NOMO-1 treated with dmso at 0.1 percent for 144 hours (cell line): Measurements from ENCODE around the gene EPB41L4A.
"Not testable (repeated sequence)": the region's sequence is repeated elsewhere in the genome, so short reads cannot be mapped to it uniquely, and the experiment has no call there.

Experiments used
- DNase-seq: peaks from one replicate; lab custom pipeline; 2025; ENCODE audit not compliant: unreplicated experiment; lab: John Stamatoyannopoulos, UW

Gene EPB41L4A

DNA sequence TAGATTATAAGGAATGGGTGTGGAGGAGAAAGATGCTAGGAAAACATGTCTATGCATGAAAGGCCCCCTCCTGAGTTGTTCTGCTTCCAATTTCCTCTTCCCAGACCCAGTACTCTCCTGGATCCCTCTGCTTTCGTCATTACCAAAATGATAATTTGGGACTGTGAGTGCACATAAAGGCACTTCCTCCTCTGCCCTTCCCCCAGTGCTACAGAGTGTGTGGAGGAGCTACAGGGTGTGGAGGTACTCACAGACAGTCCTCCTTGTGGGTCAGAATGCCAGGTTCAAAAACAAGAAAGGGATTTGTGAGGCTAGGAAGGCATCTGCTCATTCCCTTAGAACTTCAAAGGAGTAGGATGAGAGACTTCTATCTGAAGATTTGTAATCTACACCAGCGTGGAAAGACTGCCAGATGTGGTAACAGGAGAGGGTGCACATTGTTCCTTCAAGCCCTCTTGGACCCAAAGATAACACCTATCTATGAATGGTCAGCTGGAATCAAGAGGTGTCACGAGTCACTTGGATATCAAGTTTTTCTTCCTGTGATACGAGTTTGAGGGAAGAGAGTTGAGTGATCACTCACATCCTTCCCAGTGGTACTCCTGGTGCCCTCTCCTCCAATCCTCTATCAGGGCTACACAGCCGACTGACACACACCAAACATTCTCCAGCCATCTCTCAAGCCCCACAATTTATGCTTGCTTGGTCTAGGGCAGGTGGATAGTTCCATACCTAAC lies 201.1 kb downstream of the EPB41L4A start:
- no peak for DNase-seq

- DNase-seq, result no peak
Measured at GRCh38 chr5:112216140-112216539, 202.9 kb downstream of the EPB41L4A start.

DNA sequence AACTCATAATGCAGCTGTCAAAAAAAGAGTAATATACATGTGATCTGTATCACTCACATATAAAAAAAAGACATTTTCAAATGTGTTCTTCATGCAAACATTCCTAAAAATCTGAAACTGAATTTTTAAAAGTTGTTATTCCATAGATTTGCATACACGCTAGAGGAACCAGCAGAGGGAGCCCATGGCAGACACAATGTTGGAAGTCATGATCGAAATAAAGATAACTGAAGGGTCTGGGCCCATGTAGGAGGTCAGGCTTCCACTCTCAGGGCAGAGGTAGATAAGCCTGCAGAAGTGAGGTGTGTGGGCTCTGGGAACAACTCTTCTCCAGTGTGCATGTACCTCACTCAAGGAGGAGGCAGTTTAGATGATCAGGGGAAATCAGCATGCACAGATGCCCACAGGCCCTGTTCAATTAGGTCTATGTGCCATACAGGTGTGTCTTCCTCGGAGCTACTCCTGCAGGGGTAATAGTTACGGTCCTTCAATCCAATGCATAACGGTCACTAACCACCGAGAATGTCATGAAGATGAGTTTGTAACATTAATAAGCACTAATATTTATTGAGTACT lies 208.6 kb downstream of the EPB41L4A start:
- DNase-seq, result no peak

GRCh38 chr5:112208699-112209615 lies 210.1 kb downstream of the EPB41L4A start:
- no peak for DNase-seq

GRCh38 chr5:112208195-112208594 lies 210.9 kb downstream of the EPB41L4A start:
- DNase-seq, result not testable (repeated sequence)

- no peak for DNase-seq
Measured at GRCh38 chr5:112205846-112206245, 213.2 kb downstream of the EPB41L4A start.

DNA sequence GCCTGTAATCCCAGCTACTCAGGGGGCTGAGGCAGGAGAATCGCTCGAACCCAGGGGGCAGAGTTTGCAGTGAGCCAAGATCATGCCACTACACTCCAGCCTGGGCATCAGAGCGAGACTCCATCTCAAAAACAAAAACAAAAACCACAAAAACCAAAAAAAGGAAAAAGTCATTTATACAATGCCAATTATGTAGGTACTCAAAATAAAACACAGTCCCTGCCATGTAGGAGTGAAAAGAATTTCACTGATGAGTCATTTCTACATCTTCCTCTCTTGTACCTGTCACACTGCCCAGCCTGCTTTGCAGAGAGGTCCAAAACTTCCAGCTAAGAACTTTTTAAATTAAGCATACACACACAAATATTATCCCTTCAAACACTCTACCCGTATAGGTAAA lies 215.8 kb downstream of the EPB41L4A start:
- DNase-seq, result no peak

- no peak for DNase-seq
Measured at GRCh38 chr5:112202694-112203093, 216.4 kb downstream of the EPB41L4A start.

- DNase-seq, result no peak
Measured at GRCh38 chr5:112201141-112201540, 217.9 kb downstream of the EPB41L4A start.

GRCh38 chr5:112200131-112200530 lies 218.9 kb downstream of the EPB41L4A start:
- no peak for DNase-seq

DNA sequence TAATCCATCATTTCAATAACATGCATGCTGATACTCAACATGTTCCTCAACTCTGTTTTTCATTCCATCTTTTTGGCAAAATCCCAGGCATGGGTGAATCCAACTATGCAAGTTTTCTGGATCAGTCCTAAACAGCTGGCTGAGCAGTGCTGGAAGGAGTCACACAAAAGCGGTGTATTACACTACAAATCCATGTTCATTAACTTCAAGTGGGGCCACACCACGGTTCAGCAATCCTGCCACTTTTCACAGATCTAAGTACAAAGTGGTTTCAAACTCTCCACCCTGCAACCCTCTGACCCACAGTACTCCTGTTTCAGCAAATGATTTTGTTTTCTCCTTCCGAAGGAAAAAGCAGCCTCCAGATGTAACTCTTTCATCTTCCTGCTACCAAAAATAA lies 222.5 kb downstream of the EPB41L4A start:
- no peak for DNase-seq

- DNase-seq, result no peak
Measured at GRCh38 chr5:112195924-112196323, 223.2 kb downstream of the EPB41L4A start.

DNA sequence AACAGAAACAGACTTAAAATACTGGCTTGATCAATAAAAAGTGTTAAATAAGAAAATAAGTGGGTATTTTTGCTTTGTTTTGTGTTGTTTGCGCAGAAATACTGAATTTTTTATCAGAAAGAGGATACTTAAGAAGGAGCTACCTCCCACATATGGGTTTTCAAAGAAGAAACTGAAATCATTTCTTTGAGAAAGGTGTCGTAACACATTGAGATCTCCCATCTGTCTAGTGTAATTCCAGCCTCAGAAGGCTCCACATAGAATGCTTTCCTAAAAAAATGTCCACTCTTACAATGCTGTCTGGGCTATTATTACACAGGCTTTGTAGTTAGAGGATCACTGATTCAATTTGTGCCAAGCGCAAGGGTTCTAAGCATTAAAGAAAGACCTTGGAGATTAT lies 226.2 kb downstream of the EPB41L4A start:
- DNase-seq, result no peak

DNA sequence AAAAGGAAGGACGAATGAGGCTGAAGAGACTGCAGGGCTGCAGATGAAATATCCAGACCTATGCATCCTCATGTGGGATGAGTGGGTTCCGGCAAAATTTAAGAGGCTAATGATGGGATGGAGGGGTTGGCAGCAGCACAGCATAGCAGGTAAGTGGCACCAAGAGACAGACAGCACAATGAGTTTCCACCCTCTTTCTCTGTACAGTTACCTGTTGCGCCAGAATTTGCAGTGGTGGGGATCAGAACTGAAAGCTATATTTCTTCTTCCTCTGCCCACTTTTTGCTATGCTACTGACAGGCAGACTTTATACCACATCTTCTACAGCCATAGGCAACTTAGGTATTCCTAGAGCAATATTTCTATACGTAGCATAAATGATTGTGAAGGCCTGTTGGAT lies 227.0 kb downstream of the EPB41L4A start:
- no peak for DNase-seq

DNA sequence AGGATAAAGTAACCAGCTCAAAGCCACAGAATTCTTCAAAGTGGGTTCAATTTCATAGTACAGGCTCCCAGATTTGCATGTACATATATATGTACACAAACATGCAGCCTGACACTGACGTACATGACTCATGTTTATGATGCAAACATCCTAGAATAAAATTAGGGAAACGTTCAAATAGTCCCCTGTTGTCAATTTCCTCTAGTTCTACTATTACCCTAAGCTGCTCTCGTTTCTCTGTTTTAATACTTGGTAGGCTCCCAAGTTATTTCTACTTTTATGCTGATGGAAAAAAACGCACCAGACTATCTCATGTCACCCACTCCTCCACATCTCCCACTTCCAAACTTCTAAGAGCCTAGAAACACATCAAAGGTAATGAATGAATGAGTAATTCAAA lies 229.7 kb downstream of the EPB41L4A start:
- DNase-seq, result no peak

DNA sequence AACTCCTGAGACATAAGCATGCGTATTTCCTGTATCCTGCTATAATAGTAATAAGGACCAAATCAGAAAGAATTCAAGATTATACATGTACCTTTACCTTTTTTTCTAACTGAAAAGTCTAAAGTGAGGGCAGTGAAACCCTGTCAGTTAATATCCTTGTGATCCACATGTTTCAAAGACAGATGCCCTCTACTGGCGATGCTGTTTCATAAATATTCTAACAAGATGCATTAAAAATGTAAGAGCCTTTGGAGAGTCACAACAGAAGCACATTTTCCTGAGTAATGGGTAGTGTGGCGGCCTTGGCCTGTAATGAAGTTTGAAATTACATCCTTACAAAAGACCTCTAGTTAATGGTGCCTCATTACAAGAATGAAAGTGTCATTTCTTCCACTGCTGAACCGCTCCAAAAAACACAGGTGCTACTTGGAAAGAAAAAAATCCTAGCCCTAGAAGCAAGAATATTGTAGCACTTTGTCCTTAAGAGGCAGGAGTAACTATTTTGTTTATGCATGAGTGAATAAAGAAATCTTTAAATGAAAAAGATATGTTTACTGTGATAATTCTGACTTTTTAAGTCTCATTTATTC lies 232.6 kb downstream of the EPB41L4A start:
- no peak for DNase-seq

DNA sequence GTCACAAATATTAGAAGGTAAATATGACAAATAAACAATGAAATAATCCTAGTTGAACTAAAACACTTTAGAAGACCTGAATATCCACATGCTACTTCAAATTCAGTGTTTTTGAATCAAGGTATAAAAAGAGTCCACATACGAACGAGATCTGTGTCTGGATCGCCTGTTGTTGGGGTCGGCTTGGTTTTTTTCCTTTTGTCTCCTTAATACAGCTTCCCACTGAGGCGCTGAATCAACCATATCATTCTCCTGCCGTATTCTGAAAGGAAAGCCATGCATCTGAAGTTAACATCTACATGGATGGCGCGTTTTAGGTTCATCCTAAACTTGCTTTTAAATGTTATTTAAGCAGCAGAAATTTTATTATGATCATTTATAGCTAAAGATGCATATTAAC lies 235.2 kb downstream of the EPB41L4A start:
- DNase-seq, result no peak

- DNase-seq, result no peak
Measured at GRCh38 chr5:112183103-112183711, 235.9 kb downstream of the EPB41L4A start.

GRCh38 chr5:112179290-112179689 lies 239.8 kb downstream of the EPB41L4A start:
- DNase-seq, result no peak

- DNase-seq, result no peak
Measured at GRCh38 chr5:112174959-112175594, 244.0 kb downstream of the EPB41L4A start.
